Naive B cell (primary cell): ENCODE measurements around the gene CCDC171. TPM values are rescaled to one million over a fixed set of nuclear protein-coding genes. Genes with fewer than 3 reads are reported as not detected.

Experiments used
- ATAC-seq, 2 donors: fragments of 150-1000 bp; cut with Tn5 transposase; 2 replicates each; pipeline ENCODE4 v1.10.0; 2021; ENCODE audit warnings: low read depth in 2 of 2, mild to moderate bottlenecking in 2 of 2, moderate library complexity in 2 of 2
- DNase-seq: peaks from one replicate; pipeline ENCODE4 v3.0.0; 2022
- H3K27ac Mint-ChIP-seq, 6 donors: one replicate each; pipeline ENCODE4 v1.8.0; 2020 to 2022; ENCODE audit warnings: mild to moderate bottlenecking in 6 of 6, mixed read lengths in 6 of 6, moderate library complexity in 5 of 6, inconsistent platforms in 2 of 6
- H3K27me3 Mint-ChIP-seq, 3 donors: one replicate each; pipeline ENCODE4 v1.8.0; 2021 to 2022; ENCODE audit warnings: mixed read lengths in 3 of 3, mild to moderate bottlenecking in 1 of 3
- H3K36me3 Mint-ChIP-seq, 2 donors: one replicate each; pipeline ENCODE4 v1.8.0; 2020 to 2022; ENCODE audit warnings: mixed read lengths in 2 of 2, inconsistent platforms in 1 of 2, mild to moderate bottlenecking in 1 of 2
- H3K4me1 Mint-ChIP-seq, 3 donors: one replicate each; pipeline ENCODE4 v1.8.0; 2020 to 2022; ENCODE audit warnings: mixed read lengths in 3 of 3, inconsistent platforms in 1 of 3, mild to moderate bottlenecking in 1 of 3, moderate library complexity in 1 of 3
- H3K4me3 Mint-ChIP-seq, 8 donors: one replicate each; pipeline ENCODE4 v1.8.0; 2020 to 2022; ENCODE audit warnings: mild to moderate bottlenecking in 8 of 8, mixed read lengths in 8 of 8, moderate library complexity in 8 of 8, inconsistent platforms in 2 of 8
- H3K9me3 Mint-ChIP-seq, 7 donors: one replicate each; pipeline ENCODE4 v1.8.0; 2020 to 2022; ENCODE audit warnings: mixed read lengths in 7 of 7, mild to moderate bottlenecking in 5 of 7, inconsistent platforms in 2 of 7, moderate library complexity in 1 of 7
- polyA plus RNA-seq, 6 donors: library from polyadenylated mRNA; unstranded; fragments of 300-500 nt; fragmentation: Illumina TruSeq; gene quantifications; one replicate each; pipeline ENCODE4 v1.2.3, GENCODE V29; 2021; ENCODE audit warnings: low read depth in 6 of 6

CCDC171 gene
- polyA plus RNA-seq, 6 donors from 2014 or later = 0.17 to 0.62 (median 0.38) TPM; not detected in 1

GRCh38 chr9:15999422-16000339 lies 446.8 kb downstream of the CCDC171 start:
- Mint-ChIP-seq H3K36me3 (no peaks in the 10 kb centered on the region), H3K27me3 (no peaks in the 10 kb centered on the region), H3K27ac (no peak overlapping the region), H3K9me3 (peaks cover 2 to 22% (median 5%) of the 10 kb centered on the region in 7 donors), H3K4me3 (no peak overlapping the region), H3K4me1 (no peaks in the 10 kb centered on the region)
- DNase-seq = no peak
- ATAC-seq = no peak

GRCh38 chr9:16000811-16001210 lies 448.0 kb downstream of the CCDC171 start:
- H3K9me3 Mint-ChIP-seq = peaks cover 0 to 17% (median 5%) of the 10 kb centered on the region in 7 donors
- no peaks in the 10 kb centered on the region for H3K27me3 Mint-ChIP-seq
- H3K4me1 Mint-ChIP-seq = no peaks in the 10 kb centered on the region
- ATAC-seq (no peak), DNase-seq (no peak)
- H3K36me3 Mint-ChIP-seq = no peaks in the 10 kb centered on the region
- no peak overlapping the region for H3K27ac Mint-ChIP-seq
- H3K4me3 Mint-ChIP-seq = no peak overlapping the region

- DNase-seq (no peak), ATAC-seq (no peak)
- no peaks in the 10 kb centered on the region for H3K36me3 Mint-ChIP-seq
- no peak overlapping the region for H3K27ac Mint-ChIP-seq
- H3K4me1 Mint-ChIP-seq = no peaks in the 10 kb centered on the region
- H3K4me3 Mint-ChIP-seq = peak overlapping the region in 1 of 8 donors; percentile 21
- no peaks in the 10 kb centered on the region for H3K27me3 Mint-ChIP-seq
- H3K9me3 Mint-ChIP-seq = peaks cover 0 to 9% (median 5%) of the 10 kb centered on the region in 7 donors
Measured at GRCh38 chr9:16001856-16002255, 449.0 kb downstream of the CCDC171 start.

- Mint-ChIP-seq H3K27me3 (no peaks in the 10 kb centered on the region), H3K9me3 (peaks cover 0 to 7% (median 4%) of the 10 kb centered on the region in 7 donors), H3K4me1 (no peaks in the 10 kb centered on the region), H3K4me3 (no peak overlapping the region), H3K27ac (no peak overlapping the region), H3K36me3 (no peaks in the 10 kb centered on the region)
- ATAC-seq (no peak), DNase-seq (no peak)
Measured at GRCh38 chr9:16002816-16003215, 450.0 kb downstream of the CCDC171 start.

GRCh38 chr9:16003785-16004184 lies 450.9 kb downstream of the CCDC171 start:
- no peak overlapping the region for H3K4me3 Mint-ChIP-seq
- no peaks in the 10 kb centered on the region for H3K36me3 Mint-ChIP-seq
- H3K27me3 Mint-ChIP-seq = no peaks in the 10 kb centered on the region
- ATAC-seq (no peak), DNase-seq (no peak)
- no peak overlapping the region for H3K27ac Mint-ChIP-seq
- H3K4me1 Mint-ChIP-seq = no peaks in the 10 kb centered on the region
- peaks cover 0 to 10% (median 5%) of the 10 kb centered on the region in 7 donors for H3K9me3 Mint-ChIP-seq

GRCh38 chr9:16004613-16005012 lies 451.8 kb downstream of the CCDC171 start:
- no peaks in the 10 kb centered on the region for H3K27me3 Mint-ChIP-seq
- H3K27ac Mint-ChIP-seq = no peak overlapping the region
- no peaks in the 10 kb centered on the region for H3K36me3 Mint-ChIP-seq
- peaks cover 0 to 10% (median 5%) of the 10 kb centered on the region in 7 donors for H3K9me3 Mint-ChIP-seq
- DNase-seq (no peak), ATAC-seq (no peak)
- no peak overlapping the region for H3K4me3 Mint-ChIP-seq
- no peaks in the 10 kb centered on the region for H3K4me1 Mint-ChIP-seq

- no peak for DNase-seq
- no peaks in the 10 kb centered on the region for H3K4me1 Mint-ChIP-seq
- H3K9me3 Mint-ChIP-seq = peaks cover 0 to 10% (median 6%) of the 10 kb centered on the region in 7 donors
- ATAC-seq = no peak
- H3K36me3 Mint-ChIP-seq = no peaks in the 10 kb centered on the region
- H3K27me3 Mint-ChIP-seq = no peaks in the 10 kb centered on the region
- no peak overlapping the region for H3K4me3 Mint-ChIP-seq
- no peak overlapping the region for H3K27ac Mint-ChIP-seq
Measured at GRCh38 chr9:16010221-16010620, 457.4 kb downstream of the CCDC171 start.

- DNase-seq = no peak
- no peak overlapping the region for H3K27ac Mint-ChIP-seq
- H3K36me3 Mint-ChIP-seq = no peaks in the 10 kb centered on the region
- H3K4me1 Mint-ChIP-seq = no peaks in the 10 kb centered on the region
- no peaks in the 10 kb centered on the region for H3K27me3 Mint-ChIP-seq
- no peak for ATAC-seq
- no peak overlapping the region for H3K4me3 Mint-ChIP-seq
- peaks cover 0 to 17% (median 7%) of the 10 kb centered on the region in 7 donors for H3K9me3 Mint-ChIP-seq
Measured at GRCh38 chr9:16012621-16013020, 459.8 kb downstream of the CCDC171 start.

GRCh38 chr9:16013366-16013765 lies 460.5 kb downstream of the CCDC171 start:
- H3K4me3 Mint-ChIP-seq = no peak overlapping the region
- H3K27ac Mint-ChIP-seq = no peak overlapping the region
- no peaks in the 10 kb centered on the region for H3K4me1 Mint-ChIP-seq
- H3K27me3 Mint-ChIP-seq = no peaks in the 10 kb centered on the region
- ATAC-seq = no peak
- DNase-seq = no peak
- peaks cover under 1 to 21% (median 9%) of the 10 kb centered on the region in 7 donors for H3K9me3 Mint-ChIP-seq
- no peaks in the 10 kb centered on the region for H3K36me3 Mint-ChIP-seq

- Mint-ChIP-seq H3K9me3 (peaks cover 2 to 23% (median 7%) of the 10 kb centered on the region in 7 donors), H3K4me1 (no peaks in the 10 kb centered on the region), H3K27ac (no peak overlapping the region), H3K27me3 (no peaks in the 10 kb centered on the region), H3K36me3 (no peaks in the 10 kb centered on the region), H3K4me3 (no peak overlapping the region)
- DNase-seq (no peak), ATAC-seq (no peak)
Measured at GRCh38 chr9:16013826-16014225, 461.0 kb downstream of the CCDC171 start.

GRCh38 chr9:16022228-16022627 lies 469.4 kb downstream of the CCDC171 start:
- peaks cover 2 to 26% (median 12%) of the 10 kb centered on the region in 7 donors for H3K9me3 Mint-ChIP-seq
- H3K27me3 Mint-ChIP-seq = no peaks in the 10 kb centered on the region
- no peaks in the 10 kb centered on the region for H3K36me3 Mint-ChIP-seq
- H3K4me3 Mint-ChIP-seq = no peak overlapping the region
- no peaks in the 10 kb centered on the region for H3K4me1 Mint-ChIP-seq
- H3K27ac Mint-ChIP-seq = no peak overlapping the region
- DNase-seq (no peak), ATAC-seq (no peak)

- Mint-ChIP-seq H3K27me3 (no peaks in the 10 kb centered on the region), H3K4me1 (no peaks in the 10 kb centered on the region), H3K27ac (no peak overlapping the region), H3K36me3 (no peaks in the 10 kb centered on the region), H3K4me3 (no peak overlapping the region), H3K9me3 (peaks cover 0 to 15% (median 9%) of the 10 kb centered on the region in 7 donors)
- no peak for DNase-seq
- no peak for ATAC-seq
Measured at GRCh38 chr9:16023446-16023845, 470.6 kb downstream of the CCDC171 start.
